ENCODE measurements around the gene MAP3K10. TPM values are rescaled to one million over a fixed set of nuclear protein-coding genes. Genes with fewer than 3 reads are reported as not detected.

Gene MAP3K10
- total and polyA plus RNA-seq, 7 donors = 4.2 to 17.2 (median 6.4) TPM

DNA sequence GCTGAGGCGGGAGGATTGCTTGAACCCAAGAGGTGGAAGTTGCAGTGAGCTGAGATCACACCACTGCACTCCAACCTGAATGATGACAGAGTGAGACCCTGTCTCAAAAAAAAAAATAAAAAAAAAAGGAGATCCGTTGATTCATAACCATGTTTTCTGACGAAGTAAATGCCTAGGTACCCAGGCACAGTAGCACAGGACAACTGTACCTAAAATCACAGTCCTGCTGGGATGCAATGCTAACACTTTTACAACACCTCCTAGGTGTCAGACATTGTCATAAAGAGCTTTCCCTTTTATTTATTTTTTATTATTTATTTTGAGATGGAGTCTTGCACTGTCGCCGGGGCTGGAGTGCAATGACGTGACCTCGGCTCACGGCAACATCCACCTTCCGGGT, 29.4 kb downstream of the MAP3K10 start:
- H3K27ac ChIP-seq = no peak overlapping the region
- DNase-seq = no peak
- 67 to 83% methylated on average over 9 of the region's 9 CpGs for WGBS, 2 donors
- peaks cover 49 to 89% (median 64%) of the 10 kb centered on the region in 3 donors for H3K27me3 ChIP-seq
- H3K9me3 ChIP-seq = no peaks in the 10 kb centered on the region
- H3K4me1 ChIP-seq = peaks cover 0 to 32% (median 16%) of the 10 kb centered on the region in 4 donors
- no peak overlapping the region for H3K4me3 ChIP-seq
- intact Hi-C loops (cut with DNase I) = loop anchor here (1.0 kb wide), 1 partner anchor 81 kb away; no protein-coding TSS in a partner anchor
- no peak for TF ChIP-seq EP300 (IDR thresholded peaks at IDR 0.05)
- no peak for TF ChIP-seq POLR2AphosphoS5 (IDR thresholded peaks at IDR 0.05)
- no peak for TF ChIP-seq POLR2A (IDR thresholded peaks at IDR 0.05)
- TF ChIP-seq, protein P1, sequence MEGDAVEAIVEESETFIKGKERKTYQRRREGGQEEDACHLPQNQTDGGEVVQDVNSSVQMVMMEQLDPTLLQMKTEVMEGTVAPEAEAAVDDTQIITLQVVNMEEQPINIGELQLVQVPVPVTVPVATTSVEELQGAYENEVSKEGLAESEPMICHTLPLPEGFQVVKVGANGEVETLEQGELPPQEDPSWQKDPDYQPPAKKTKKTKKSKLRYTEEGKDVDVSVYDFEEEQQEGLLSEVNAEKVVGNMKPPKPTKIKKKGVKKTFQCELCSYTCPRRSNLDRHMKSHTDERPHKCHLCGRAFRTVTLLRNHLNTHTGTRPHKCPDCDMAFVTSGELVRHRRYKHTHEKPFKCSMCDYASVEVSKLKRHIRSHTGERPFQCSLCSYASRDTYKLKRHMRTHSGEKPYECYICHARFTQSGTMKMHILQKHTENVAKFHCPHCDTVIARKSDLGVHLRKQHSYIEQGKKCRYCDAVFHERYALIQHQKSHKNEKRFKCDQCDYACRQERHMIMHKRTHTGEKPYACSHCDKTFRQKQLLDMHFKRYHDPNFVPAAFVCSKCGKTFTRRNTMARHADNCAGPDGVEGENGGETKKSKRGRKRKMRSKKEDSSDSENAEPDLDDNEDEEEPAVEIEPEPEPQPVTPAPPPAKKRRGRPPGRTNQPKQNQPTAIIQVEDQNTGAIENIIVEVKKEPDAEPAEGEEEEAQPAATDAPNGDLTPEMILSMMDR (IDR thresholded peaks at IDR 0.05) = no peak
- H3K36me3 ChIP-seq = no peaks in the 10 kb centered on the region

DNA sequence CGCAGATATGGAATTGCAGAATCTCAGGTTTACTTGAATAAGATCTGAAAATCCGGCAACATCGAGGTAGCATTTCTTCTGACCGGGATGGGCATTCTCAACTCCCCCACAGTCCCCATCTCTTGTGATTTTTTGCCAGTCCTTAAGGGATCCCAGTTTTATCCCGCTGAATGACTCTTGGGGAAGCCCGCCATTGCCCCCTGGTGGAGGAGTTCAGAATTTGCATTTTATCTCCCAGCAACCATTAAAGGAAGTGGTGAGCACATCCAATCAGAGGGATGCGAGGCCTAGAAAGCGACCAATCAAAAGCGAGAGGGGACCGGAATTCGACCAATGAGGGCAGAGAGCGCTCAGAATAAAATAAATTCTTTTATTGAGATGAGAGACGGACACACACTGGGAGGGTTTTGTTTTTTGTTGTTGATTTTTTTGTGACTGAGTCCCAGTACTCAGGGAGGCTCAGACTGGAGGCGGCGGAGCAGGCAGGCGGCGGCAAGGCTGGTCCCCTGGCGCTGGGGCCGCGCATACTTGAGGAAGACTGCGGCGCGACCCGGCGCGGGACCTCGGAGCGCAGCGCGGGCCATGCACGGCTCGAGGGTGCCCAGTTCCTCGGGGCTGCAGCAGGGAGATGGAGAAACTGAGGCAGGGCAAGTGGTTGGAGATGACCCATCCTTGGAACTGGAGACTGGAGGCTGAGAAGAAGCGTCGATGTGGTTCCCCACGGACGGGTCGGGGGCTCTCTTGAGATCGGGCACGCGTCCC, 30.8 kb downstream of the MAP3K10 start:
- H3K27me3 ChIP-seq = peaks cover 45 to 90% (median 65%) of the 10 kb centered on the region in 3 donors
- no peaks in the 10 kb centered on the region for H3K9me3 ChIP-seq
- no peak overlapping the region for H3K4me3 ChIP-seq
- peaks cover 0 to 42% (median 27%) of the 10 kb centered on the region in 4 donors for H3K4me1 ChIP-seq
- peak; percentile 92 for DNase-seq
- no peak overlapping the region for H3K27ac ChIP-seq
- intact Hi-C loops (cut with DNase I) = loop anchor here (1.0 kb wide), 1 partner anchor 83 kb away; no protein-coding TSS in a partner anchor
- H3K36me3 ChIP-seq = no peaks in the 10 kb centered on the region
- TF ChIP-seq POLR2AphosphoS5 (IDR thresholded peaks at IDR 0.05) = no peak
- no peak for TF ChIP-seq POLR2A (IDR thresholded peaks at IDR 0.05)
- TF ChIP-seq, protein P1 (IDR thresholded peaks at IDR 0.05) = peak; percentile 84 to 91 (median 90)
- 67 to 68% methylated on average over 41 of the region's 41 CpGs for WGBS, 2 donors

DNA sequence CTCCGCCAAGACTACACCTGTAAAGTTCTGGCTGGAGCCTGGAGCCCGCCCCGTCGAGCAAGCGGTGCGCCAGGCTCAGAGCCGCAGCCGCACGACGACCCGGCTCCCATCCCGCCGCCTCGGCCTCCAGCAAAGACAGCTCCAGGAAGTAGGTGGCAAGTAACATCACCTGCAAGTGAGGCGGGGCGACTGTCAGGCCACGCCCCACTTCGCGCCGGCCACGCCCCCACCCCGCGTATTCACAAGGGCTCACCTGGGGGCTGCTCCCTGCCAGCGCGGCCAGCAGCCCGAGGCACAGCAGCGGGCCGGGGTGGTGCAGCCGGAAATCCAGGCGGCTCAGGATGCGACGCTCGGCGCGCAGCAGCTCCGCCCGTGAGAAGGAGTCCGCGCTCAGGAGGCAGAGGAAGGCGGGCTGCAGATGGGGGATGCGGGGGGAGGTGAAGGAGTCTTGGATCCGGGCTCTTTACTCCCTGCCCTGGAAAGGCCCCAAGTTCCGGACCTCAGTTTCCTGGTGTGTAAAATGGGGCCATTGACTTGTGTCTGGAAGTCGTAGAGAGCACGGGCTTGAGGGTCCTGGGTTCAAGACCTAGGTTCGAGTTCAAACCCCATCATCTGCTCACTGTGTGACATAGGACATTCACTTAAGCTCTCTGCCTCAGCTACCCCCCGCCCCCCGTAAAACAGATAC, 32.1 kb downstream of the MAP3K10 start:
- Histone ChIP-seq H3K27me3 (peaks cover 33 to 80% (median 53%) of the 10 kb centered on the region in 3 donors), H3K9me3 (no peaks in the 10 kb centered on the region), H3K4me3 (no peak overlapping the region), H3K4me1 (peaks cover 0 to 30% (median 18%) of the 10 kb centered on the region in 4 donors), H3K27ac (no peak overlapping the region), H3K36me3 (no peaks in the 10 kb centered on the region)
- intact Hi-C loops (cut with DNase I) = no loop called here
- 17 to 29% methylated on average over 48 of the region's 48 CpGs for WGBS, 2 donors
- DNase-seq = no peak
- TF ChIP-seq POLR2AphosphoS5 (IDR thresholded peaks at IDR 0.05) (no peak), POLR2A (IDR thresholded peaks at IDR 0.05) (no peak), EP300 (IDR thresholded peaks at IDR 0.05) (no peak)
- TF ChIP-seq, protein P1 (IDR thresholded peaks at IDR 0.05) = no peak

DNA sequence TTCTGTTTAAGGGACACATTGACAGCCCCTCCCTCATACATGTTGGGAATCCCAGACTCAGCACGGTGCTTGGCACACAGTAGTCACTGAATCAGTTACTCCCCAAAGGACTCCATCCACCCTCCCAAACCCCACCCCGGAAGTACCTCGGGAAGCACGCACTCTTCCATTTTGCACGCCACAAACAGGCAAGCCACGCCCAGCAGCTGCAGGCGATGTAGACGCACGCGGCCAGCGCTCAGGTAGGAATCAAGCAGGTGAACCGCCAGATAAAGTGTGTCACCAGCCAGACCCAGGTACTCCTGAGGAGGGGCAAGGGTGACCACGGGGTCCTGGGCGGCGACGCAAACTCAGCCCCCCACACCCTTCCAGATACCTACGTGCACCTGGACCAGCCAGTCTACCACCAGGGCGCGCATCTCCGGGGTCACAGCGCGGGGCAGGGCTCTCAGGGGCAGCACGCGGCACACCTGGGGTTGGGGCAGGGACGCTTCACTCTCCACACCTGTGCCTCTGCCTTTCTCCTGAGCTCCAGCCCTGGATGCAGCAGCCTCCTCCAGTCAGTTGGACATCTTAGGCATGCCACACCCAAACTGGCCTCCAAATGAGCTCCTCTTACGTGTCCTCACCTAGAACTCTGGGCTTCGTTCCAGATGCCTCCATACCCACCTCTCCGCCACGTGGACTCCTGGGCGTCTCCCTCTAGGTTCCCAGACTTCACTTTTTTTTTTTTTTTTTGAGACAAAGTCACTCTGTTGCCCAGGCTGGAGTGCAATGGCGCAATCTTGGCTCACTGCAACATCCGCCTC, 33.3 kb downstream of the MAP3K10 start:
- no peaks in the 10 kb centered on the region for H3K9me3 ChIP-seq
- 53 to 79% methylated on average over 32 of the region's 32 CpGs for WGBS, 2 donors
- H3K4me1 ChIP-seq = peaks cover 0 to 30% (median 18%) of the 10 kb centered on the region in 4 donors
- no peaks in the 10 kb centered on the region for H3K36me3 ChIP-seq
- no peak overlapping the region for H3K4me3 ChIP-seq
- H3K27ac ChIP-seq = no peak overlapping the region
- DNase-seq = no peak
- intact Hi-C loops (cut with DNase I) = no loop called here
- H3K27me3 ChIP-seq = peaks cover 24 to 67% (median 40%) of the 10 kb centered on the region in 3 donors
- TF ChIP-seq POLR2AphosphoS5 (IDR thresholded peaks at IDR 0.05) (no peak), POLR2A (IDR thresholded peaks at IDR 0.05) (no peak), EP300 (IDR thresholded peaks at IDR 0.05) (no peak)
- TF ChIP-seq, protein P1 (IDR thresholded peaks at IDR 0.05) = no peak

Data from sigmoid colon (tissue), 7 donors.